ENCODE measurements around the gene FILIP1L.
"Not testable (repeated sequence)": the region's sequence is repeated elsewhere in the genome, so short reads cannot be mapped to it uniquely, and the experiment has no call there.

- not testable (repeated sequence) for TF ChIP-seq CTCF (IDR thresholded peaks at IDR 0.05; ENCODE audit: insufficient read depth, low read length, poor library complexity, severe bottlenecking); EZH2phosphoT487 (conservative IDR thresholded peaks at IDR 0.05; ENCODE audit: low read length)
Measured at GRCh38 chr3:99841949-99842348, 272.4 kb downstream of the FILIP1L start.
